MM.1S (cell line): Measurements from ENCODE around the gene PARD3.
"Not testable (repeated sequence)": the region's sequence is repeated elsewhere in the genome, so short reads cannot be mapped to it uniquely, and the experiment has no call there.

Experiments
- EZH2 ChIP-seq: fragments of 300-600 bp; sonication (generic); optimal IDR thresholded peaks from 2 replicates; pipeline ENCODE3; 2017; ENCODE audit warnings: low read depth, mild to moderate bottlenecking, antibody characterized with exemption, low read length, mixed read lengths
- TF ChIP-seq, protein P1 (sequence below): fragments of 300-600 bp; sonication (generic); IDR thresholded peaks from 2 replicates; pipeline ENCODE4 v1.5.1; 2016; ENCODE audit warnings: antibody characterized with exemption, low read length, mixed read lengths

DNA sequence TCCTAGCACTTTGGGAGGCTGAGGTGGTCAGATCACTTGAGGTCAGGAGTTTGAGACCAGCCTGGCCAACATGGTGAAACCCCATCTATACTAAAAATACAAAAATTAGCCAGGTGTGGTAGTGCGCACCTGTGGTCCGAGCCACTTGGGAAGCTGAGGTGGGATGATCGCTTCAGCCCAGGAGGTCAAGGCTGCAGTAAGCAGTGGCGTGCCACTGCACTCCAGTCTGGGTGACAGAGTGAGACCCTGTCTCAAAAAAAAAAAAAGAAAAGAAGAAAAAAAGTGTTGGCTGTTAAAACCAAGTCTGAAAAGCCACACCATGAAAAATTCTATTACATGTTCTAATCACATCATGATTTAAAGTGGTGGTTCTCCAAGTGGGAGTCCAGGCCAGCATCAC, 108.1 kb downstream of the PARD3 start:
- not testable (repeated sequence) for TF ChIP-seq EZH2
- TF ChIP-seq, protein P1, sequence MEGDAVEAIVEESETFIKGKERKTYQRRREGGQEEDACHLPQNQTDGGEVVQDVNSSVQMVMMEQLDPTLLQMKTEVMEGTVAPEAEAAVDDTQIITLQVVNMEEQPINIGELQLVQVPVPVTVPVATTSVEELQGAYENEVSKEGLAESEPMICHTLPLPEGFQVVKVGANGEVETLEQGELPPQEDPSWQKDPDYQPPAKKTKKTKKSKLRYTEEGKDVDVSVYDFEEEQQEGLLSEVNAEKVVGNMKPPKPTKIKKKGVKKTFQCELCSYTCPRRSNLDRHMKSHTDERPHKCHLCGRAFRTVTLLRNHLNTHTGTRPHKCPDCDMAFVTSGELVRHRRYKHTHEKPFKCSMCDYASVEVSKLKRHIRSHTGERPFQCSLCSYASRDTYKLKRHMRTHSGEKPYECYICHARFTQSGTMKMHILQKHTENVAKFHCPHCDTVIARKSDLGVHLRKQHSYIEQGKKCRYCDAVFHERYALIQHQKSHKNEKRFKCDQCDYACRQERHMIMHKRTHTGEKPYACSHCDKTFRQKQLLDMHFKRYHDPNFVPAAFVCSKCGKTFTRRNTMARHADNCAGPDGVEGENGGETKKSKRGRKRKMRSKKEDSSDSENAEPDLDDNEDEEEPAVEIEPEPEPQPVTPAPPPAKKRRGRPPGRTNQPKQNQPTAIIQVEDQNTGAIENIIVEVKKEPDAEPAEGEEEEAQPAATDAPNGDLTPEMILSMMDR, result not testable (repeated sequence)
